Activated T-helper 9 cell treated with anti-CD3 and anti-CD28 coated beads, Interleukin-2, amount 50 U/mL, for 16 hours (primary cell): Measurements from ENCODE around the gene KISS1R.
"Not testable (repeated sequence)": the region's sequence is repeated elsewhere in the genome, so short reads cannot be mapped to it uniquely, and the experiment has no call there.

Experiments
- DNase-seq: peaks from one replicate; pipeline ENCODE4 v3.0.0-alpha.2; 2020; ENCODE audit warnings: low read depth

The KISS1R gene

DNA sequence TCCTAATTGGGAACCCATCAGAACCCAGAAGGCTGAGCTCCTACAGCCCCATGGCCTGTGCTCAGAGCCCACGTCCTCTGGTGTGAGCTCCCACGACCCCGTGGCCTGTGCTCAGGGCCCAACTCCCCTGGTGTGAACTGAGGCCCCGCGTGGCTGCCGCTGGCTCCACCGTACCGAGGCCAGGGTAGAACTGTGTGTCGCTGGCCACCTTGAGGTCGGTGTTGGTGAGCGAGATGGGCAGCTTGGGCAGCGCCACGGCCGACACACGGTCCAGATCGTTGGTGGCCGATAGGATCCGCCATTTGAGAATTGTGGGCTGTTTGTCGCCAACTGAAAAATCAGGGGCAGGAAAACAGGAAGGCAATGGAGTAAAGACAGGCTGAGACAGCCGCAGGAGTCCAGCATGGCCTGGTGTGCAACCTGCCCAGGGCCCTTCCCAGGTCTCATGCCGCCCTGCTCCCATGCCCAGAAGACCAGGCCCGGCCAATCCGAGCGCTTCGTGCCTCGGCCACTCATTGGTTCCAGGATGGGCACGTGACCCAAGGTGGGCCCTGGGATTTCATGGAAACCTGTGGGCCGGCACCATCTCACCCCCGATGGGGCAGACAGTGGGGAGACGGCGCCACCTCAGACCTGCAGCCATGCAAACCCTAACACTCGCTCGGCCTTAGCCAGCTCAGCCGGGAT lies 35.6 kb upstream of the KISS1R start:
- DNase-seq: no peak

DNA sequence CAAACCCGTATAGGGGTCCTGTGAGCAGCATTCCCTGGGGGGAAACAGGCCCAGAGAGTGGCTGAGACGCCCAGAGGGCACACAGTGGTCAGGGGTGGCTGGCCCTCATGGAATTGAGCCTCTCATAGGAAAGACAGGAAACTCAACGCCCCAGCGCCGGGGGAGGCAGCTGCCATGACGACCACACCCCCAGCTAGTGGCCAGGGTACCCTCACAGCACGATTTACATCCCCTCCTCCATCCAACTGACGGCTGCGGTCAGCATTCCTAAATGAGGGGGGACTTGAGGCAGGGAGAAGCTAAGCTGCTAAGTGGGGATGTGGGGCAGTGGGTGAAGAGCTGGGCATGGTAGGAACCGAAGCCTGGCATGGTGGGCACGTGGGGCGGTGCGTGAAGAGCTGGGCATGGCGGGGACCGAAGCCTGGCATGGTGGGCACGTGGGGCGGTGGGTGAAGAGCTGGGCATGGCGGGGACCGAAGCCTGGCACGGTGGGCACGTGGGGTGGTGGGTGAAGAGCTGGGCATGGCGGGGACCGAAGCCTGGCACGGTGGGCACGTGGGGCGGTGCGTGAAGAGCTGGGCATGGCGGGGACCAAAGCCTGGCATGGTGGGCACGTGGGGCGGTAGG lies 34.1 kb upstream of the KISS1R start:
- DNase-seq: no peak

DNA sequence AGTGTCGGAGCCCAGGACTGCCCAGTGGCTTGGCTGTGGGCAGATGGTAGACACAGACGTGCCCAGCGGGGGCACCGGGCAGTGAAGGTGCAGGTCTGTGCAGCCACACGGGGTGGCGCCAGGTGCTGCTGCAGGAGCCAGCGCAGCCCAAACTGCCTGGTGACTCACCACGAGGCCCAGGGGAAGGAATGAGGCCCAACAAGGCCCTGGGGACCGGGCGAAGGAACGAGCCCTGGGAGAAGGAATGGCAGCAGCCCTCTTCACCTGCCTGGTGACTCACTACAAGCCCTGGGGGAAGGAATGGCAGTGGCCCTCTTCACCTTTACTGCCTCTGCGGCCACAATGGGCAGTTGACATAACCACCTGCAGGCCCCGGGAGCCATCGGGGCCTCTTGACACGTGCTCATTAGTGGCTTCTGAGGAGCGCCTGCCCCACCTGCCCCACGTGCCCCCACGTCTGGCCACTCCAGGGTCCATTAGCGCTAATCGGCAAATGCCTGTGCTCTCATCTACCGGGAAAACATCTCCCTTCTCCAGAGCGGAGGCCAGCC lies 33.4 kb upstream of the KISS1R start:
- no peak for DNase-seq

DNA sequence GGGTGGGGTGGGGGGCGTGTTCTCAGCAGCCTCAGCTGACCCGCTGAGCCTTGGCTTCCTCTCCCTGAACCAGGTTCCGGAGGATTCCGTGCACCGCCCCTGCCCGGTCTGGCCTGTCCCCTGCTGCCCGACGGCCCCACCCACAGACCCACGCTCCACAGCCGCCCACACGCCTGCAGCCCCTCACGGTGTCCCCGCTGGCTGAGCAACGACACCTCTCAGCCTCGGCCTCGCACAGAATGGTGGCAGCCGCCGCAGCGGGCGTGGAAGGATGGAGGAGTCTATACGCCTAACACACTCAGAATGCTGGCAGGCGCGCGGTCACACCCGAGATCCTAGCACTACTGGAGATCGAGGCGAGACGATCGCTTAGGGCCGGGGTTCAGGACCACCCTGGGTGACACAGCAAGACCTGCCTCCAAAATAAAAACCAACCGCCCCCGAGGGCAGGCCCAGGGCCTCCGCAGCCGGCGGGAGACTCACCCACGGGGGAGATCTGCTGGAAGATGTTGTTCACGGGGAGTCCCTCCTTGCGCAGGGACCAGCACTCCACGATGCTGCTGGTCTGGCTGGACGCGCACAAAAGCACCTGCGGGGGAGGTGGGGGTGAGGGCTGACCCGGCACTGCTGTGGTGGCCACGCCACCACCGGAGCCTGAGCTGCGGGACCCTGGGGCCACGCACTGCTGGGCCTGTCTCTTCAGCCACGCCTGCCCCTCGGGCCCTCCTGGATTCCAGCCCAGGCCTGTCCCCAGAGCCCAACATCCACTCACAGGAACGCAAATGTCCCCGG lies 32.5 kb upstream of the KISS1R start:
- DNase-seq: no peak

DNA sequence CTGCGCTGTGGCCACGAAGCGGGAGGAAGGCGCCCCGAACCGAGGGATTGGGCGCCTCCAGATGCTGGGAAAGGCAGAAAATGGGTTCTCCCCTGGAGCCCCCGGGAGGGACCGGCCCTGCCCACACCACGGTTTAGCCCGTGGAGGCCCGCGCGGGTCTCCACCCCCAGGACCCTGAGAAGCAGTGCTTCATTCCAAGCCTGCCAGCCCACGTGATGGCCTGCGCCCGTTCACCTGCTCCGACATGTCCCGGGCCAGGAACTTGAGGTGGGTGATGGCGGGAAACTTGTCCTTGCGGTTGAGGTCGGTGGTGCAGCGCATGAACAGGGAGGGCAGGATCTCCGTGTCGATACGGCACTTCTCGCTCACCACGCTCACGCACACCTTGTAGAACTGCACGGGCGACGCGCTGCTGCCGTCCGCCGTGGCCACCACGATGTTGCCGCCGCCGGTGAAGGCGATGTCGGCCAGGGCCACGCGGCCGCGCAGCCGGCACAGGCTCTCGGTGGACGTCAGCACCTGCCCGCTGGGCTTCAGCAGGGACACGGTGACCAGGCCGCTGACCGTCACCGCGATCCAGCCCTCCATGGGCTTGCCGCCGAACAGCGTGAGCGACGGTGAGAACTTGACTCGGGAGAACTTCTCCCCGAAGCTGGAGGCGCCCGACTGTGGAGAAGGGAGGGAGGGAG lies 31.5 kb upstream of the KISS1R start:
- no peak for DNase-seq

DNA sequence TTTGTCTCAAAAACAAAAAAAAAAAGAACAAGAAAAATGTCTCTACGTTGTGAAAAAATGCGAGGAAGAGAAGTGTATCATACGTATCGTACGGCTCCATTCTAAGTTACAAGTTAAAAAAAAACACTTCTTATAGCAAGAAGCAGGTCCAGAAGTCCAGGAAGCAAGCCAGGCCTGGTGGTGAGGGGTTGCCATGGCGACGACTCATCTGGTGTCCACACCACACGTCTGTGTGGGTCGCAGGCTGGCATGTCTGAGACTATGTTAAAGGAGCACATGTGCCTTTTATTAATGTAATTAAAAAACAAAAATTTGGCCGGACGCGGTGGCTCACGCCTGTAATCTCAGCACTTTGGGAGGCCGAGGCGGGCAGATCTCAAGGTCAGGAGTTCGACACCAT lies 30.1 kb upstream of the KISS1R start:
- no peak for DNase-seq

DNA sequence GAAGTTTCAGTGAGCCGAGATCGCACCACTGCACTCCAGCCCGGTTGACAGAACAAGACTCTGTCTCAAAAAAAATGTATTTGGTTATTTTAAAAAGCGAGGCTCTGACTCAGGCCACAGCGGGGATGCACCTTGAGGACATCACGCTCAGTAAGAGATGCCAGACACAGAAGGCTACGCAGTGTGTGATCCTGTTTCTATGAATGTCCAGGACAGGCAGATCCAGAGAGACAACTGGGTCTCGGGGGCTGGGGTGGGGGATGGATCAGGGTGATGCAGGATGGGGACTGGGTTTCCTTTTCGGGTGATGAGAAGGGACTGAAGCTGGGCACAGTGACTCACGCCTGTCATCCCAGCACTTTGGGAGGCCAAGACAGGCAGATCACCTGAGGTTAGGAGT lies 29.5 kb upstream of the KISS1R start:
- no peak for DNase-seq

DNA sequence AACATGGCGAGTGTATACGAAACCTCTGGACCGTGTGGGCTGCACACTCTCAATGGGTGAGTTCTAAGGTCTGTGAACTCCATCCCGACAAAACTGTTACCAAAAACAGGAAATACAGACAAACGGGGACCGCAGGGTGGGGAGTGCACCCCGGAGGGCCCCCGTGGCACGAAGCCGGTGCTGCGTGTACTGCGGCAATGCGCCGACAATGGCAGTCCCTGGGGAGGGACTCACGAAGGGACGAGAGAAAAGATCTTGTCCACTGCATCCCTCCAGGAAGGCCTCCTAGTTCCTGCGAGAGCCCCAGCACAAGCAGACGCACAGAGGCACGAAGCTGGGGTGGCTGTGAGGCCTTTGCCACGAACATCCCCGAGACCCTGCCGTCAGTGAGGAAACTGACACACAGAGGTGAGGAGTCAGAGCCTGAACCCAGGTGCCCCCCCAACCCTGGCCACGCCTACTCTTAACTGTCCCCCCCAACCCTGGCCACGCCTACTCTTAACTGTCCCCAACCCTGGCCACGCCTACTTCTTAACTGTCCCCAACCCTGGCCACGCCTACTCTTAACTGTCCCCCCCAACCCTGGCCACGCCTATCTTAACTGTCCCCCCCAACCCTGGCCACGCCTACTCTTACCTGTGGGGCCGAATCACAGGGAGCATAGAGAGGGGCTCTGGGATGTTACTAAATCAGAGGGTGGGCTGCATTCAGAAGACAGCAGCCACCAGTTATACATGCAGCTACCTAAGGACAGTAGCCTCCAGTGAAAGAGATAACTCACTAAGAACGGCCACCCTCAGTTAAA lies 28.4 kb upstream of the KISS1R start:
- peak; percentile 31 for DNase-seq

DNA sequence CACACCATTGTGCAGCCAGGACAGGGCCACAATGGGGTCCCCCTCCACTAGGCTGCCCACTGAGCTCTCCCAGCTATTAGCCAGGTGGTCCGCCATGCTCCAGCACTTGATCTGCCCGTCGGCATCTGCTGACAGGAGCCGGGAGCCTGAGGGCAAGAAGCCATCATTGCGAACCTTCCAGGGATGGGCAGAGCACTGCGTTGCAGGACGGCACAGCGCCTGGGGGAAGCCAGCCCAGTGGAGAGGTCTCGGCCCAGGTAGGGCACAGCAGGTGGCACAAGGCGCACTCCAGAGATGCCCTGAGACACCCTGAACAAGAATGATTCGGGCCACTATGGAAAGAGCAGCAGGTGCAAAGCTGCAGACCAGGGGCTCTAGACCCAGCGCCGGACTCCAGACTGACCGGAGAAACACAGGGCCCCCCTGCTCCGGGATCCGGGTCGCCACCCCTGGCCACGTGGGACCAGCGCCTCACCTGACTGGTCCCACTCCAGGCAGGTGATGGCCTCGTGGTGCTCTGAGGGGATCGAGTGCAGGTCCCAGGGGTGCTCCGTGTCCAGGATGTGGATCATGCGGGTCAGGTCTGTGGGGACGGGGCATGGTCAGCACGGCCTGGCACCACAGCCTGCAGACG lies 27.4 kb upstream of the KISS1R start:
- DNase-seq: no peak

DNA sequence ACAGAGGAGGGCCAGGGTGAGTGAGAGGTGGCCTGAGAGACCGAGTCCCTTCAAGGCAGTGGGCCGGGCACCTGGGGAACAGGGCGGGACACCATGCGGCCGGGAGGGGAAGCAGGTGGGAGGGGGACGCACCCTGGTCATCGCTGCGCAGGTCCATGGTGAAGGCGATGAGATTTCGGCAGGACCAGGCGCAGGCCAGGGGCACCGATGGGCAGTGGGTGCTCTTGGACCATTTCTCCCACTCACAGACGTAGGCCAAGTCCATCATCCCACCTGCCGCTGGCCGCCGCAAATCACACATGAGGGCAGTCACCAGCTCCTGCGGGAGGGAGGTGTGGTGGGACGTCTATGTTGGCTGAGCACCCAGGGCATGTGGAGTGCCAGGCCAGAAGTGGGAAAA lies 26.3 kb upstream of the KISS1R start:
- no peak for DNase-seq

DNA sequence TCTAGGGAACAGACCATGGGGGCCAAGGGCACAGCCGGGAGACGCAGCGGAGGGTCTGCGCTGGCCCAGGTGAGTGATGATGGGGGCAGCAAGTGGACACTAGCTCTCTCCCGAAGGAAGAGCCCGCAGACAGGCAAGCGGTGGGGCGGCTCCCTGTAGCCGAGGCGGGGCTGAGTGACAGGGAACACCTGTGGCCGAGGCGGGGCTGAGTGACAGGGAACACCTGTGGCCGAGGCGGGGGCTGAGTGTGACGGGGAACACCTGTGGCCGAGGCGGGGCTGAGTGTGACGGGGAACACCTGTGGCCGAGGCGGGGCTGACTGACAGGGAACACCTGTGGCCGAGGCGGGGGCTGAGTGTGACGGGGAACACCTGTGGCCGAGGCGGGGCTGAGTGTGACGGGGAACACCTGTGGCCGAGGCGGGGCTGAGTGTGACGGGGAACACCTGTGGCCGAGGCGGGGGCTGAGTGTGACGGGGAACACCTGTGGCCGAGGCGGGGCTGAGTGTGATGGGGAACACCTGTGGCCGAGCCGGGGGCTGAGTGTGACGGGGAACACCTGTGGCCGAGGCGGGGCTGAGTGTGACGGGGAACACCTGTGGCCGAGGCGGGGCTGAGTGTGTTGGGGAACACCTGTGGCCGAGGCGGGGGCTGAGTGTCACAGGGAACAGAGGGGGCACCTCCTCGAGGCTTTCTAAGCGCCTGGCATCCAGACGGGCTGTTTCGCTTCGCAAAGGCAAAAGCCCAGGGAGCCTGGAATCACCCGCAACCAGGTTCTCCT lies 25.5 kb upstream of the KISS1R start:
- not testable (repeated sequence) for DNase-seq

DNA sequence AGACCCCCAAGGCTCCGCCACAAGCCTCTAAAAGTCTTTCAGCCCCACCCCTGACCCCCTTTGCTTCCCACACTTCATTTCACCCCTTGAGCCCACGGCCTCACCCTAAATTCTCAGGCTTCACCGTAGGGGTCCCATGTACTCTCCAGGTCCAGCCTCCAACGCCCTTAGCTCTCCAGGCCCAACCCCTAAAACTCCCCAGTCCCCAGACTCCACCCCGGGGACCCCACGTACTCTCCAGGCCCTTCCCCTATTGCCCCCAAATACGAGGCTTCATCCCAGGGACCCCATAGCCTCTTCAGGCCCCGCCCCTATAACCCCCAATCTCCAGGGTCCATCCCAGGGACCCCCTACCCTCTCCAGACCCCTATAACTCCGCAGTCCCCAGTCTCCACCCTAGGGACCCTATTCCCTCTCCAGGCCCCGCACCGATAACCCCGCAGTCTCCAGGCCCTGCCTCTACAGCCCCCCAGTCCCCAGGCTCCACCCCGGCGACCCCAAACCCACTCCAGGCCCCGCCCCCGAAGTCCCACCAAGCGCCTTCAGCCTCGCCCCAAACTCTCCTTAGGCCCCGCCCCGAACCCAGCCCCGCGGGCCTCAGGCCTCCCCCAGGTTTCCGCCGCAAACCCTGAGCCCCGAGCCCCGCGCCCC lies 24.8 kb upstream of the KISS1R start:
- DNase-seq: no peak

DNA sequence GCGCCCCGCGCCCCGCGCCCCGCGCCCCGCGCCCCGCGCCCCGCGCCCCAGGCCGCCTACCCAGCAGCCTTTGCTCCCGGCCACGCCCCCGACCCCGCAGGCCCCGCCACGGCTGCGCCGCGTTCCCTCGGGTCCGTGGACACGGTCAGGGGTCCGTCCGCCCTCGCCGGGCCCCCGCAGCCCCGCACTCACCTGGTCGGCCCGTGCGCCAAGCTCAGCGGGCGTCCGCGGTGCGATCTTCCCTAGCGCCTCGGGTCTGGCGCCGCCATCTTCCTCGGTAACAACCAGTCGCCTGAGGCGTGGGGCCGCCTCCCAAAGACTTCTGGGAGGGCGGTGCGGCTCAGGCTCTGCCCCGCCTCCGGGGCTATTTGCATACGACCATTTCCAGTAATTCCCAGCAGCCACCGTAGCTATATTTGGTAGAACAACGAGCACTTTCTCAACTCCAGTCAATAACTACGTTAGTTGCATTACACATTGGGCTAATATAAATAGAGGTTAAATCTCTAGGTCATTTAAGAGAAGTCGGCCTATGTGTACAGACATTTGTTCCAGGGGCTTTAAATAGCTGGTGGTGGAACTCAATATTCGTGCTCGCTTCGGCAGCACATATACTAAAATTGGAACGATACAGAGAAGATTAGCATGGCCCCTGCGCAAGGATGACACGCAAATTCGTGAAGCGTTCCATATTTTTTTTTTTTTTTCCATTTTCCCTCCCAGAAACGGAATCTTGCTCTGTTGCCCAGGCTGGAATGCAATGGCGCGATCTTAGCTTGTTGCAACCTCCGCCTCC lies 24.0 kb upstream of the KISS1R start, which contains the start of the genes MED16 and RNU6-9:
MED16 (minus strand) TSS at position 294 of the 796 bp plus-strand sequence. CDS start 2,056 bp downstream, outside the sequence.
RNU6-9 (plus strand) TSS at position 591 of the 796 bp plus-strand sequence.
- peak; percentile 83 for DNase-seq

DNA sequence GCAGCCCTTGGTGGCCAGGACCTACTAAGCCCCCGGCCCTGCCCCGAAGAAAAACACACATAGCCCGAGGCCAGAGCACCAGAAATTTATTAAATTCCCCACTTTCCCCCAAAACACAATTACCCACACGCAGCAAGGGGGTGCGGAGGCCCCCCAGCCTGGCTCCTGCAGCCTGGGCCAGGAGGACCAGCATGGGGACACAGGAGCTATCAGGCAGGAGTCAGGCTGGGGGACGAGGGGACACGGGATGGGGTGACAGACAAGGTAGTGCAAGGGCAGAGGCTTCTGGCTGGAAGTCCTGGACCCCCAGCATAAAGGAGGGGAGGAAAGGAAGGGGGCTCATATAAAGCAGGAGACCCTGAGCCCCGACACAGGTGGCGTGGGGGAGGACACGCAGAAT lies 20.7 kb upstream of the KISS1R start:
- no peak for DNase-seq

DNA sequence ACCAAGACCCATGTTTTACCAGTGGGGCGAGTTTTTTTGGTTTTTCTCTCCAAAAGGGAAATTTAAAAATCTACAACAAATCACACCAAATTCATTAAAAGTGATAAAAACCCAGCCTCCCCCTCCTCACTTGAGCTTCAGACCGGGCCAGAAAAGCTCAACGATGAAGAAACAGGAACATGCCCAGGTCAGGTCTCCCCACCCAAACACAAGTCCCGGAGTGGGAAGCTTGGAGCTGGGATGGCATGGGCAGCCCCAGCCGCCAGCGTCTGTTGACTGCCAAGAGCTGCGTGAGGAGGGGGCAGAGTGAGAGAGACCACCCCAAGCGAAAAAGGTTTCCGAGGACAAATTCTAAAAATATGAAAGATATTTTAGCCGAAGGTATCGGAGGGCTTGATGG lies 20.1 kb upstream of the KISS1R start:
- no peak for DNase-seq

DNA sequence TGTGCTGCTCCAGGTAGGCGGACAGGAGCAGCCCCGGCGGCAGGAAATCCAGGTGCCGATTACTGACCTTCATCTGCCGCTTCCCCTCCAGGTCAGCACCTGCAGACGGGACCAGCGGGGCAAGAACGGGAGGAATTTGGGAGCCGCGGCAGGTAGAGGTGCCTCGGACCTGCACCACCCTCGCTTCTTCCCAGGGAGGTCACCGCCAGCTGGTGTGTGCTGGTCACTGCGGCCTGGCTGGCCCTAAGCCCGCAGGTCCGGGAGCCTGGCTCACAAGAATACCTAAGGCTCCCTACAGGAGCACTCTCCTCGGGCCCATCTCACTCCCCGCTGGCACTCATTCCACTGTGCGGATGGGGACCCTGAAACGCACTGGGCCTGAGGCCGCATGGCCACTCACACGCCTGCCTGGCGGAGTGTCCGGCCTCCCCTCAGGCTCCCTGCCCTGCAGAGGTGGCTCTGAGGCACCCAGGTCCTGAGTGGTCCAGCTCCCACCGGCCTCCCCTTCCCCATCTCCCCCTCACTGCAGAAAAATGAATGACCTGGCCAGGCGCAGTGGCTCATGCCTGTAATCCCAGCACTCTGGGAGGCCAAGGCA lies 19.6 kb upstream of the KISS1R start:
- DNase-seq: no peak

DNA sequence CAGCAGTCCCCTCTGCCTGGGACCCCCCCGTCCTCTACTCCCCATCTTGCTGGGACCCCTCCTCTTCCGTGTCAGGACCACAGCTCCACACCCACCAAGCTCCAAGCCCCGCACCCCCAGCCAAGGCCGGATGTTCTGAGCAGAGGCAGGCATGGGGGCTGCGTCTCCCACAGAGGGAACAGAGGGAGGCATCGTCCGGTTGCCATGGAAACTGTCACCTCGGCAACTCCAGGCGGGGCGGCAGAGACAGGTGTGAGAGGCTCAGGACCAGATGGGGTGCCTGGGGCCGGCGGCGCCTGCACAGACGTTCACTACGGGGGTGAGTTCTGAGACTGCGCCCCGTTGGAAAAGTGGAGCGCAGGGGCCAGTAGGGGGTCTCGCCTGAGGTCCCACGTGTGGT lies 18.5 kb upstream of the KISS1R start:
- no peak for DNase-seq

DNA sequence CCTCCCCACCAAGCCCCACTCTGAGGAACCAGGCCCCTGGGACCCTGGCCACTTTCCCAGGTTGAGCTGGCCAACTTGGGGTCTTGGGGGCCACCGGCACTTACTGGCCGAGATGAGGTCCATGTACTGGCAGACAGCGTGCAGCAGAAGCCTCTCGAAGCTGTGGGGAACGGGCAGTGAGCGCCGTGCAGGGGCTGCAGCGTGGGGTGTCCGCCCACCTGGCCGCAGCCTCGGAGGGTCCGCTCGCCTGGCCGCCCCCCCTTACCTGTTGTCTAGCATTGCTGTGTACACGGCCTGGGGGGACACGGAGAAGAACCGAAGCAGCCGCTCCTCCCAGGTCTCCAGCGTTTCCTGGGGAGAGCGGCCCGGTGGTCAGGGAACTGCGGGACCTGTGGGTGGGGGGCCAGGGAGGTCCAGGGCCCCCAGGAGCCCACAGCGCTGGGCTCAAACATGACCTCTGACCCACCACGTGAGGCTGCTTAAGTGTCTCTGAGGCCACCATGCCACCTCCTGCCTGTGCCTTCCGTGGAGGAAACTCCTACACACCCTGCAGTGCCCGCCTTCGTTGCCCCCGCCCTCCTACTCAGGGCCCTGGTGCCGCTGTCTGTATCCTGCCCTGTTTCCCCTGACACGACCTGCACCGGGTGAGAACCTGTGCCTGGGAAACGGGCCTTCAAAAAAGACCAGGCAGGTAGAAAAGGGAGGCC lies 17.6 kb upstream of the KISS1R start:
- DNase-seq: no peak
